ENCODE measurements around the gene PARP9. TPM values are rescaled to one million over a fixed set of nuclear protein-coding genes. Genes with fewer than 3 reads are reported as not detected.

Gene PARP9
- total and polyA plus RNA-seq, 2 of the 8 experiments (the other 6 are each of a cell fraction or from before 2014, with no cell fraction given): 3.7 to 4.5 TPM

- Histone ChIP-seq H3K56ac (replicated peaks; ENCODE audit: insufficient read length, low read depth, low read length) (no peak overlapping the region), H2BK12ac (ENCODE audit: low read depth, low read length) (no peak overlapping the region; the same call in 1 of the 2 replicates), H3K4me3 (ENCODE audit: extremely low read depth in 1 of 4, insufficient read depth in 2 of 4, low read depth in 3 of 4, low read length in 4 of 4) (peak overlapping the region in 1 of 4 experiments; percentile 10; a peak in 1 of 8 replicates), H4K5ac (ENCODE audit: insufficient read length, low read depth, low read length) (no peak overlapping the region), H3K4me2 (ENCODE audit: insufficient read depth in 1 of 2, low read depth in 2 of 2, low read length in 2 of 2) (peak overlapping the region in 1 of 2 experiments; percentile 33; a peak in 2 of 4 replicates), H2BK20ac (ENCODE audit: low read length) (no peak overlapping the region), H4K20me1 (replicated peaks in 1 of 2; ENCODE audit: control insufficient read depth in 1 of 2, insufficient read depth in 2 of 2, low read length in 2 of 2) (no peaks in the 10 kb centered on the region), H3K27me3 (replicated peaks in 1 of 4; ENCODE audit: control insufficient read depth in 3 of 4, extremely low read depth in 1 of 4, insufficient read depth in 3 of 4, low read length in 3 of 4) (no peaks in the 10 kb centered on the region), H3K9ac (replicated peaks in 1 of 4; ENCODE audit: extremely low read depth in 1 of 4, low read depth in 3 of 4, low read length in 3 of 4) (no peak overlapping the region), H3K23ac (ENCODE audit: insufficient read length) (no peak overlapping the region), H2AFZ (ENCODE audit: low read length) (no peak overlapping the region), H3K9me3 (ENCODE audit: insufficient read depth in 2 of 2, low read depth in 1 of 2, low read length in 1 of 2) (no peaks in the 10 kb centered on the region; a peak in 1 of 4 replicates), H3K4ac (replicated peaks; ENCODE audit: insufficient read length, low read depth, low read length) (no peak overlapping the region), H2AK5ac (ENCODE audit: low read depth, low read length) (no peak overlapping the region), H3K18ac (ENCODE audit: extremely low read depth, low read length) (no peak overlapping the region), H3K14ac (ENCODE audit: insufficient read length) (no peak overlapping the region), H4K8ac (ENCODE audit: extremely low read depth, insufficient read depth, low read length) (no peak overlapping the region), H2BK15ac (ENCODE audit: low read length) (no peak overlapping the region), H3K23me2 (ENCODE audit: low read depth, low read length) (no peaks in the 10 kb centered on the region), H3K79me2 (ENCODE audit: control insufficient read depth in 1 of 2, insufficient read depth in 2 of 2, low read length in 2 of 2) (no peaks in the 10 kb centered on the region), H4K91ac (replicated peaks; ENCODE audit: insufficient read length, low read length) (no peak overlapping the region), H3K36me3 (ENCODE audit: control insufficient read depth in 2 of 4, insufficient read depth in 4 of 4, low read length in 3 of 4) (no peaks in the 10 kb centered on the region), H3K27ac (ENCODE audit: low read depth, low read length) (no peak overlapping the region), H3K4me1 (replicated peaks in 1 of 4; ENCODE audit: control insufficient read depth in 3 of 4, insufficient read depth in 4 of 4, low read length in 3 of 4) (peaks cover 0 to 7% (median 2%) of the 10 kb centered on the region in 4 experiments; a peak in 3 of 7 replicates), H2BK120ac (replicated peaks; ENCODE audit: low read depth, low read length) (no peak overlapping the region), H3K79me1 (ENCODE audit: low read depth, low read length) (no peaks in the 10 kb centered on the region), H2BK5ac (ENCODE audit: low read depth, low read length) (no peak overlapping the region)
- ChIA-PET POLR2A (ENCODE audit: partially characterized antibody) (interaction anchor here (1.6 kb wide), 1 partner anchor 21 kb away, joined by 7 read pairs; the partner anchor contains the start of gene KPNA1), CTCF (ENCODE audit: partially characterized antibody) (interaction anchor here (1.4 to 2.4 kb wide), 4 partner anchors 13 to 143 kb away, joined by 3 to 6 read pairs (median 4); no protein-coding TSS in a partner anchor)
- TF ChIP-seq KDM4A (IDR thresholded peaks at IDR 0.05; ENCODE audit: low read depth, low read length, severe bottlenecking) (no peak), TEAD4 (IDR thresholded peaks at IDR 0.05; ENCODE audit: low read depth, low read length) (peak; percentile 72)
- 67 to 80% methylated on average over 1 to 6 of the region's 6 CpGs for WGBS, 2 experiments (ENCODE audit: extremely low coverage in 1 of 2, insufficient coverage in 1 of 2, insufficient read length in 1 of 2, insufficient replicate concordance in 2 of 2, low coverage in 1 of 2, low lambda C conversion rate in 2 of 2, missing lambda C conversion rate in 1 of 2)
- FAIRE-seq: peak; percentile 58
- no peak for DNase-seq (ENCODE audit: low read depth in 1 of 2, low spot score in 2 of 2)
Measured at GRCh38 chr3:122535964-122536631, 28.0 kb downstream of the PARP9 start.
